HS-5 (cell line): ENCODE measurements around the gene PRR20G.
"Not testable (repeated sequence)": the region's sequence is repeated elsewhere in the genome, so short reads cannot be mapped to it uniquely, and the experiment has no call there.

Source experiments
- DNase-seq: peaks from one replicate; pipeline ENCODE4 v3.0.0-alpha.2; 2012; ENCODE audit warnings: low read depth

Gene PRR20G

DNA sequence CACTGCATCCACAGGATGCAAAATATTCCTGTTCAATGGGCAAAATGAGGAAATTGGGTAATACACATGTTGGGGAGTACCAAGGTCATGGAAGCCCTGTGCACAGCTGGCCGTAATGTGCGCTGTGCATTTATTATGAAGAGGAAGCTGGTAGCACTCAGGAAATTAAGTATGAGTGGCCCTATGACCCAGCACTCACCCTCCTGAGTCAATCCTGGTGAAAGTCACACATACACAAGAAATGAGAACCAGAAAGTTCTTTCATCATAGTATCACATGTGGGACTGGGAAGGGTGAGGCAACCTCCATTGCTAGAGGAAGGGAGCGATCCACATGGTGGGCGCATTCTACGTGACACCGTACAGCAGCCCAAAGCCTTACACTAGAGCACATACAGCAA lies 11.4 kb upstream of the PRR20G start:
- DNase-seq: no peak

DNA sequence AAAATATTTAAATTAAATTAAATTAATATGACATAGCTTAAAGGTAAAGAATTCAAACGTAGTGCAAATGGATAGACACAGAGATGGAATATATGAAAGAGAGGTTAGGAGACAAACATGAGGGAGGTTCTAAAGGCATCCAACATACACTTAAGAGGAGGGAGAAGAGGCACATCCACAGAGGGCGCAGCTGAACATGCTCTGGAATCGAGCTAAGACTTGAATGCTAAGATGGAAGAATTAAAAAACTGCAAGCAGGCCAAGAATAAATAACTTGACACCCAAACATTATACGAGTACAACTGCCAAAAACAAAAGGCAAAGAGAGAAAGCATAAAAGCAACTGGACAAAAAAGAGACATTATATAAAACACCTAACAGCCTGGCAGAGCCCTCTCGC lies 9.1 kb upstream of the PRR20G start:
- no peak for DNase-seq

DNA sequence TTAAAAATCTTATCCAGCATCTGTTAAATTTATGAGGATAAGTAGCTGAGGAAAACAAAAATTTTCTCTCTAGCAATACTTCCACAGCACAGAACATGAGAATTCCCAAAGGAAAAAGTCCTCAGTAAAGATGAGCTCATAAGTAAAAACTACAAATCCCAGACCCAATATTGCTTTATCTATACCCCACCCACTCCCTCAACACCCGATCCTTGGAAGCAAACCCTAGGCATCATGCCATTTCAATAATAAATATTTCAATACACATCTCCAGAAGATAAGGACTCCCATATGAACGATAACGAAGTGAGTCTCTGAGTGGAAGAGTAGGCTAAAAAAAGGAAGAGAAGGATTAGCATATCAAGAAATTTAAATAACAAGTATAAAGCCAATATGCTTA lies 8.3 kb upstream of the PRR20G start:
- no peak for DNase-seq

DNA sequence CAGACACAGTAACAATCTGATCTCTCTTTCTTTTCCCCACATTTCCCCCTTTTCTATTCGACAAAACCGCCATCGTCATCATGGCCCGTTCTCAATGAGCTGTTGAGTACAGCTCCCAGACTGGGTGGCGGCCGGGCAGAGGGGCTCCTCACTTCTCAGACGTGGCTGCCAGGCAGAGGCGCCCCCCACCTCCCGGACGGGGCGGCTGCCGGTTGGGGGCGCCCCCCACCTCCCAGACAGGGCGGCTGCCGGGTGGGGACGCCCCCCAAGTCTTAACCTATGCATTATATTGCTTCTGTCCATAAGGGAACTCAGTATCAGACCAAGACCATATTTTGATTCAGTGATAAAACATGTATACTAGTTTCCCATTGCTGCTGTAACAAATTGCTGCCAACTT lies 5.8 kb upstream of the PRR20G start:
- DNase-seq: not testable (repeated sequence)

DNA sequence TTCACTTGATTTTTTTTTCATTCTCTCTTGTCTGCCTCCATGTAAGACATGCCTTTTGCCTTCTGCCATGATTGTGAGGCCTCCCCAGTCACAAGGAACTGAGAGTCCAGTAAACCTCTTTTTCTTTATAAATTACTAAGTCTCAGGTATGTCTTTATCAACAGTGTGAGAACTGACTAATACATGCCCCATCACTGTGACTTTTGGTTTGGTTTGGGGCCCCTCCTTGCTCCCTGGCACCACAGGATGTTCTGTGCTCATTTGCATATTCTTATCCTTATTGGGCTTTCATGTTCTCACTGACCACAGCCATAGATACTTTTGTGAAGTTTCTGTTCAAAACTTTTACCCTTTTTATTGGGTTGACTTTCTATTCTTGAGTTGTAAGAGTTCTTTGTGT lies 3.8 kb upstream of the PRR20G start:
- no peak for DNase-seq

DNA sequence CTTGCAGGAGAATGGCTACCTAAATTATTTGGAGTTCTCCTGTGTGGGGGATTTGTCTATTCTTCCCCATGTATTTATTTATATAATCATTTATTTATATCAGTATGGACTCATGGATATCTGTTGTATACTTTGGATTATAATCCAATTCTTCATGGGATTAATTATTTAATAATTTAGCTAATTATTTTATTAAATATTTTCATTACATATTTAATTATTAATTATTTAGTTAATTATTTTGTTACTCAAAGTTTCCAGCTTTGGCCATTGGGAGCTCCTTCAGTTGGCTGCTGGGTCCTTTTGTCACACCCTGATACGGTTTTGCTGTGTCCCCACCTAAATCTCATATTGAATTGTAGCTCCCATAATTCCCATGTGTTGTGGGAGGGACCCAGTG lies 3.3 kb upstream of the PRR20G start:
- no peak for DNase-seq

DNA sequence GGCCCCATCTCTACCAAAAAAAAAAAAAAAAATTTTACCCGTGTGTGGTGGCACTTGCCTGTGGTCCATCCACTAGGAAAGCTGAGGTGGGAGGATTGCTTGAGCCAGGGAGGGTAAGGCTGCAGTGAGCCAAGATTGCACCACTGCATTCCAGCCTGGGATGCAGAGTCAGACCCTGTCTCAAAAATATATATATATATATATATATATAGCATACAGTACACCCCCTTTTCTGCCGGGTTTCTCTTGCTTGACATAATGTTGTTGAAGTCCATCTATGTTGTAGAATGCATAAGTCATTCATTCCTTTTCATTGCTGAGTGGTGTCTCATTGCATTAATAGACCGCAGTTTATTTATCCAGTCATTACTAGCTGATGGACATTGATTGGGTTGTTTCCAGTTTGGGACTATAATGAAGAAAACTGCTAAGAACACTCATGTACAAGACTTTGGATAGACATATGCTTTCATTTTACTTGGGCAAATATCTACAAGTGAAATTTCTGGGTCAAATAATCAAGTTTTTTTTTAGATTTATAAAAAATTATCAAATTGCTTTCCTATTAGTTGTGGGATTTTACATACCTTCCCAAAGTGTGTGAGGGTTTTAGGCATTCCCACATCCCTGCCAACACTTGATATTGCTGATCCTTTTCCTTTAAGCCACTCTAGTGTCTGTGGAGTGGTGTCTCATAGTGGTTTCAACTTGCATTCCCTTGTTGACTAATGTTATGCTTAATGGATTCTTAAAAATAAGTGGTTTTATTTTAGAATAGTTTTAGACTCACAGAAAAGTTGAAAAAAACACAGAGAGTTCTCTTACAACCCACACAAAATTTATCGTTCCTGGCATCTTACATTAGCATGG lies 2.1 kb upstream of the PRR20G start:
- no peak for DNase-seq

DNA sequence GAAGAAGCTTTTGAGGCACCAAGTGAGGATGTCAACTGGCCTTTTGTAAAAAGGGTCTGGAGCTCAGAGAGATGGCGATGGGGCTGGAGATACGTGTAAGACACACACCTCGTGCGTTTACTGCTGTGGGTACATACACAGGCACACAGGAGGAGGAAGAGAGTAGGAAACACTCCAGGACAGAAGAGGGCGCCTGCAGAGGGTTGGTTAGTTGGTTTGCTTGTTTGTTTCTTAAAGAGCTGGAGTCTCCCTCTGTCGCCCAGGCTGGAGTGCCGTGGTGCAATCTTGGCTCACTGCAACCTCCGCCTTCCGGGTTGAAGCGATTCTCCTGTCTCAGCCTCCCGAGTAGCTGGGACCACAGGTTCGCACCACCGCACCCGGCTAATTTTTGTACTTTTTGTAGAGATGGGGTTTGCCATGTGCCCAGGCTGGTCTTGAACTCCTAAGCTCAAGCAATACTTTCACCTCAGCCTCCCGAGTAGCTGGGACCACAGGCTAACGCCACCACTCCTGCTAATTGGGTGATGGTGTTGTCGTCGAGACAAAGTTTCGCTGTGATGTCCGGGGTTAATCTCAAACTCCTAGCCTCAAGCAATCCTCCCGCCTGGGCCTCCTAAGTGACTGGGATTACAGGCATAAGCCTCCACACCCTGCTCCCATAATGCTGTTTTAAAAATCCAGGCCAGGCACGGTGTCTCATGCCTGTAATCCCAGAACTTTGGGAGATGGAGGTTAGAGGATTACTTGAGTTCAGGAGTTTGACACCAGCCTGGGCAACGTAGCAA lies 1.3 kb upstream of the PRR20G start:
- no peak for DNase-seq

DNA sequence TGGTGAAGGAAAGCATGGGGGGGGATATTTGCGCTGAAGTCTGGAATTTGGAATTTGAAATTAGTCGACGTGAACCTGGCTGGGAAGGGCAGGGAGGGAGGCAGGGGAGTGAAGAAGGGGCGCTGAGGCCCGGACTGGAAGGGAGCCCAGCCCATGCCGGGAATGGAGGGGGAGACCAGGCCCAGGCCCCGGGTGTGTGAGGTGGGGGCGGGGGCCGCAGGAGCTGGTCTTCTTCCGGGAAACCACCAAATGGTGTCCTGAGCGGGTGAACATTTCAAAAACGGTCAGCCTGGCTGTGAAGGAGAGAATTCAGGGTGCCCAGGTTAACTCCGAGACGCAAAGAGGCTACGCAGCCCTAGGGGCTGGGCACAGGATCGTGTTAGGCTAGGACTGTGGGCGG lies 497 bp upstream of the PRR20G start:
- DNase-seq: no peak

DNA sequence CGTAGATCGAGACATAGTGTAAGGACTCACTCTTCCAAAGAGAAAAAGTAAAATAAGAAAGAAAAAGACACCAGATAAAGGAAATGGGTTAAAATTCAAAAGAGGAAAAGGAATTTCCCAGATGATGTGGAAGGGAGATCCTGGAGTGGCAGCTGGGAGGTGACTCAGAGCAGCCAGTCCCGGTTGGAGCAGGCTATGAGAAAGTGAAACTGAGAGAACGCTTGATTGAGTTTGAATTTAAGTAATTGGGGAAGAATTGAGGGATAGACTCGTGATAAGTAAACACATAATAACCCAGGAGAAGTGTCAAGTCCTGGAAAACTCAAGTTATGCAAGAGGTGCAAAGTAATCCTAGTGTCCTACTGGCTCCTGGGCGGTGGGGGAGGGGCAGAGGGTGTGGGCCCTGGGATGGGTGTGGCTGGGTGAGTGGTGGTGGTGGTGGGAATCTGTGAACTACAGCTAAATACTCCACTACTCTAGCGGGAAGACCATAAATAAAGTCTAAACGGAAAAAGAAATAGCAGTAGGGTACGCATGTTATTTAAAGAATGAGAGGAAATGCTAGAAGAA lies 1.2 kb downstream of the PRR20G start:
- DNase-seq: peak; percentile 31

DNA sequence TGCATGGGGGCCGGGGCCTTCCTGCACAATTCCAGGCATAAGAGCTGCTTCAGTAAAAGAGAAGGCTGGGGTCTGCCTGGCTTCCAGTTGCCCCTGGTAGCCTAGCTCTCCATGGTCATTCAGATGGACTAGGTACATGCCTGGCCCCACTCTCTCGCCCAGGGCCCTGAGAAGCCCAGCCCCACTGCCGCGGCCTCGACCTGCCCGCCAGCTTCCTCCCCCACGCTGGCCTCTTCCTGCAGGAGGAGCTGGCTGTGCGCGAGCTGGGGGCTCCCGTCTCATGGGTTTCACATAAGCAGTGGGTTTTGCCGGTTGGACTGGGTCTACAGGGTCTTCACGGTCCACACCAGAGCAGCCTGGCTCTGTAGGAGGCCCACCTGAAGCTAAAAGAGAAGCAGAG lies 3.6 kb downstream of the PRR20G start:
- no peak for DNase-seq

DNA sequence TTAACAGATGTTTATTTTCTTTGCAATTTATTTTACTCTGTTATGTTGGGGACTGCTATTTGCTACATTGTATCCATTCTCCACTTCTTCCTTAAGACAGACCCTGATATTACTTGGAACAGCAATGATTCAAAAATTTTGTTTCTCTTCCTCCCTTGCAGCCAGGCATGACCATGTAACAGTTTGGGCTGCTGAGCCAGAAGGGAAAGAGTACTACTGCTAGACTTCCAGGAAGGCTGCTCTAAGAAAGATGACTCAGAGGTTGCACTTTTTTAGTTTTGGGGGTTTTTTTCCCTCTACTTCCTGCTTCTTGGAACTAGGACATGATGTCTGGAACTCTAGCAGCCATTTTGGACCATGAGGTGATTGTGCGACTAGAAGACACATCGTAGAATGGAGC lies 10.3 kb downstream of the PRR20G start:
- peak; percentile 25 for DNase-seq

DNA sequence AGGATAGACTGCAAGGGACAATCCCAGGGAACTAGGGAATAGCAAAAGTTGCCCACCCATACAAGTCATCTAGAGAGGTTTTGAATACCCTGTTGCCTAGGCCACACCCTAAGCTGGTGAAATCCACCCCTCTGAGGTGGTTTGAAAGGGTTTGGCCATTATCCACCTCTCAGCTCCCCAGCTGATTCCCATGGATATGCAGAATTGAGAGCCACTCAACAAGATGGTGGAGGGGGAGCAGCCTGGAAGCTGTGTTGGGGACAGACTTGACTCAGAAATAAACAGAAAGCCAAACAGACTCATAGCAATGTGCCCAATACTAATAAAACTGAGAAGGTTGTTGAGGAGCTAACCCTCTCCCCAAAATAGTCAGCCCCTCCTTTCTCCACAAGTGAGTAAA lies 10.9 kb downstream of the PRR20G start:
- no peak for DNase-seq

DNA sequence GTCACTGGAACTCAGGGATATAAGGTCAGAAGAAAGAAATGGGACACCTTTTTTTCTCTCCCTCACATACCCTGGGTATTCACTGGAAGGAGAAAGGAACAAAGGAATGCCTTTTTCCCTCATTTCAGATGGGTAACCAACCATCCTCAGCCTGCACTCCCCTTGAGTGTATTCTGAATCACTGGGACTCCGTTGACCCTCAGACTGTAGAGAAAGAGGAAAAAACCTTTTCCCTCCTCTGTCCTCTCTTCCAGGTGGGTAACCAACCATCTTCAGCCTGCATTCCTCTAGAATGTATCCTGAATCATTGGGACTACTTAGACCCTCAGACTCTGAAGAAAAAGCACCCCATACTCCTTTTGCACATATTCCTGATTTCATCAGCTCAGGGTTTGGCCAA lies 11.4 kb downstream of the PRR20G start:
- no peak for DNase-seq

DNA sequence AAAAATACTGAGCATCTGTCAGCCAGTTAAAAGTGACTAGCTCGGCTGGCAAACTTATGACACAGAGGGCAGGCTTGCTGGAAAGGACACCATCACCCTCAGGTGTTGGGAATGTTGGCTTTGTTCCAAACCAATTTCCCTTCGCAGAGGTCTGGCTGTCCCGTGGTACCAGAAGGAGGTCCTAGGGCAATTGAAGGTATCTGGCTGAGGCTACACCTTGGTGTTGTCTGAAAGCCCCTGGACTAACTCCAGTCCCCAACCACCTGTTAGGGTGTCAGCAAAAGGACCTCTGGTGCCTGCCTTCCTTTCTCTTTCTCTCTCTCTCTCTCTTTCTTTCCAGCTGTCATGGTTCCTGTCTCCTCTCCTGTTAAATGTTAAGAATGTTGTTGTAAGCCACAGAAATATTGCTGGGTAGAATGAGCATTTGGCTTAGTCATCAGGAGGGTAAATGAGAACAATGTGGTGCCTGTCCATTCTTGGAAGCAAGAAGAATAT lies 12.5 kb downstream of the PRR20G start:
- DNase-seq: peak; percentile 79

DNA sequence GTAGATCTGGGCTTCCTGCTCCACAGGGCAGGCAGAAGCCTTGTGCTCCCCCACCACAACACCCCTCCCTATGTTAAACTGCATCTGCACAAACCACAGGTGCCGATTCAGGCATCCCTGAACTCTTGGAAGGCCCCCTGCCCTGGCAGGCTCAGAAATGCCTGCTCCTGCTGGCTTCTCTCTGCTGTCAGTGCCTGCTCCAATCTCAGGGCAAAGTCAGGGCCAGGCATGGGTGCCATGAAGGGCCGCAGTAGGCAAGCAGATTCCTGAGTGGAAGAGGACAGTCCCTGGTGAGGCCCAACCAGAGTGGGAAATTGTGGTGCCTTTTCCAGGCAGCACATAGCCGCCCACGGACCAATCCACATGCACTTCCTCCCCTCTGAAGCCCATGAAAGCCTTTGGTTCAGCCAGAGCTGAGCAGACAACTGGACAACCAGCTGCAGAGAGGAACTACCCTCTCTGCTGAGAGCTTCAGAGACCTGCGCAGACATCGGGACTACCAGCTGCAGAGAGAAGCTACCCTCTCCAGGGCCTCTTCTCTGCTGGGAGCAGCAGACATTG lies 13.6 kb downstream of the PRR20G start:
- DNase-seq: no peak

DNA sequence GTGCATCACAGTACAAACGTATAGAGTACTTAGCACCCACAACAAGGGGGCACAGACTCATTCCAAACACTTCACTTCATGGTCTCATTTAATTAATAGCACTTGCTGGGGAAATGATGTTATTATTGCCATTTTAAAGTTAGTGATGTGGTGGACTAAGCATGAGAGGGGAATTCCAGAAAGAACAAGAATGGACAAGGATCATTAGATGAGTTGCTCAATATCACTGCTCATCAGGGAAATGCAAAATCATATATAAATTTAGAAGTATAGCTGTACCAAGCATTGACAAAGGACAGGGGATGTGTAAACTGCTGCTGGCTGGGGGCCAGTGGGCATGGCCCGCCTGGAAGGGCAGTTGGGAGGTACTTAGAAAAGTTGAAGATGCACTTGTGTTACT lies 14.6 kb downstream of the PRR20G start:
- no peak for DNase-seq

DNA sequence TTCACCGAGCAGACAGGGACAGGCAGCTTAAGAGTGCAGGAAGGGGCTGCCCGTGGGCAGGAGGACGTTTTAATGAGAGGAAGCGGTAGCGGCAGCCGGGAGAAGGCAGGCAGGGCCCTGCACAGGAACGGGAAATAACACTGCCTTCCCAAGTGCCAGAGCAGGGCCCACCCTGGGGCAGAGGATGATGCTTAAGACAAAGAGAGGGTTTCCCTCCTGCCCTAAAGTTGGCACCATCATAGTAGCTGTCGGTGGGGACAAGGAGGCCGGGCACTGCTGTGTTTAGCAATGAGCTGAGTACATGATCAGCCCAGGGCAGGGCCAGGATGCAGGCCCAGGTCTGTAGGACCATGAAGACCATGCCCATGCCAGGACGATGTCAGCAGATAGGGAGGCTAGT lies 21.7 kb downstream of the PRR20G start:
- DNase-seq: no peak

DNA sequence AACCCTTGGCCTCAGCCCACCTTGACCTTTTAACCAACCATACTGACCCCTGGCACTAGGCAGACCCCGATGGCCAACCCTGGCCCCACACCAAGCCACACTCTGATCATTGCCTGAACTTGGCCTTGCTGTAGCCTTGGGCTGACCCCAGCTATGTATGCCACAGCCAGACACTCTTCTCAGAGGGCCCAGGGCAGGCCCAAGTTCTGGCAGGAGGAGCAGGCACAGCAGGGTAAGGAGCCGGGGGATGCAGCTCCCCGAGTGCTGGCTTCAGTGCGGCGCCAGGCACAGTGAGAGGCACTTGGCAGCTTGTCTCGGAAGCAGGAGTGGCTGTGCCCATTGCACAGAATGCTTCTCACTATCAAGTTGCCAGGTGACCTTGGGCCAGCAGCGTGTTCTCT lies 22.3 kb downstream of the PRR20G start:
- no peak for DNase-seq

DNA sequence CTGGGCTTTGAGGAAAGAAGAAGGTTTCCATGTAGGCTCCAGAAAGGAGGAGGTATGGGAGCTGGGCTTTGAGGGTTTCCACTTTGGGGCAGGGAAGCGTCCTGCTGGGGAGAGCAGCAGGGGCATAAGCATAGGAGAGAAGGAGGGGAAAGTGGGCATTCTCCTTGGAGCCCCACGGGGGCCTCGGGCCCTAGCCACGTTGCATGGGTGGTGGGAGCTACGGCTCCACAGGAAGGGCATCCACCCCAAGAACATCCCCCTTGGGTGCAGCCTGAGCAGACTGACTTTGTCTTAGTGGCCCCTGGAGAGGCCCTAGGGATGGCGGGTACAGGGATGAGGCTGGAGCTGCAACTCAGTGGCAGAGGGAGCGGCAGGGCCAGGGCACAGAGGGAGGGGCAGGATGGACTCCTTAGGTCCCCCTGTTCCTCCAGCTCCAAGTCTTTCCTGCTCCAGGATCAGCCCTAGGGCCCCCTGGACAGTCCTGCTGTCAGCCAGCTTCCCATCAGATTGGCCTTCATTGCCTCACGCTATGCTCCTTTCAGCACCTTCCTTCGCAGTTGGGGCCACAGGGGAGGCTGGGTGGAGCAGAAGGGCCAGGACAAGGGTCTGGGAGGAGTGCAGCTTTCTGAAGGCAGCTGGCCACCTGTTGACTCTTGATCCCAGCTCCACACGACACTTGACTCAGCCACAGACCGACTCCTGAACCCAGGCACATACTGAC lies 22.9 kb downstream of the PRR20G start:
- no peak for DNase-seq

DNA sequence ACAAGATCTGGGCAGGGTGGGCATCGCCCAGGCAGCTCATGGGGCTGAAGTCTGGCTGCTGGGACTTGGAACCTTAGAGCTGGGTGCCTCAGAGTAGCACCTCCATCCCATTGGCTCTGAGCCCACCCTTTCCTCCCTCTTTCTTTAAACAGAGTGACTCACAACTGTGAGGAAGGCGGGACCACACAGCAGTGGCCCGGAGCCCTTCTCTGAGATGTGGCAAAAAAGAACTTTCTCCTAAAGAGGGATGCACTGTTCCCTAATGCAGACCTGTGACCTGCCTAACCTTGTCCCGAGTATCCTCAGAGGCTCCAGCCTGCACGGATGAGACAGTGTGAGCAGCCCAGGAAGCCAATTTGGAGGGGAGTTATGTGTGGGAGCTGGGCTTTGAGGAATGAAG lies 23.6 kb downstream of the PRR20G start:
- DNase-seq: no peak
